GM08714 (cell line): Measurements from ENCODE around the gene IKZF1.

Source experiments
- H3K4me3 ChIP-seq: fragments of 200-500 bp; sonication (Bioruptor generic); 2 replicates; pipeline ENCODE4 v1.5.1; 2014; ENCODE audit warnings: mild to moderate bottlenecking, low read length, inconsistent platforms
- ZNF274 ChIP-seq: IDR thresholded peaks from 2 replicates; pipeline ENCODE4 v1.6.1; 2012; ENCODE audit warnings: mild to moderate bottlenecking, low read depth, low read length

Gene IKZF1

DNA sequence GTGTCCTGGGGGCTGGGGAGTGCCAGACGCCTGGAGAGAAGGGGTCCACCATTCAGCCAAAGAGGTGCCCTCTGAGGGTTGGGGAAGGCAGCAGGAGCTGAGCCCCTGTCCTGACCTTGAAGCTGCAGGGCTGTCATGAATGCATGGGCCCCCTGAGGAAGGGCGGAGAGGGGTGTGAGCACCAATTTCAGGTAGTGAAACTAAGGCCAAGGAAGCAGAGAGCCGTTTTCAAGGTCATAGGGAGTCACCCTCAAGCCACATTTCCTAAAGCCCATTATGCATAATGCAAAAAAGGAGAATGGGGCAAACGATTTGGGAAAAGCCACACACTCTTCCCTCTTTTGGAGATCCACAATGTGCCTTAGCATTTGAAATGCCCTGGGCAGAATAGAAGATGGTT, 108.5 kb downstream of the IKZF1 start:
- no peak for TF ChIP-seq ZNF274
- H3K4me3 ChIP-seq = no peak overlapping the region

GRCh38 chr7:50413561-50413960, 109.0 kb downstream of the IKZF1 start:
- TF ChIP-seq ZNF274 = no peak
- no peak overlapping the region for H3K4me3 ChIP-seq

- no peak for TF ChIP-seq ZNF274
- no peak overlapping the region for H3K4me3 ChIP-seq
Measured at GRCh38 chr7:50415844-50416364, 111.4 kb downstream of the IKZF1 start.

- TF ChIP-seq ZNF274 = no peak
Measured at GRCh38 chr7:50416527-50417182, 112.1 kb downstream of the IKZF1 start.

GRCh38 chr7:50418086-50418515, 113.6 kb downstream of the IKZF1 start:
- H3K4me3 ChIP-seq = no peak overlapping the region
- TF ChIP-seq ZNF274 = no peak

More at GRCh38 chr7:50416527-50417182, 112.1 kb downstream of the IKZF1 start:
- no peak overlapping the region for H3K4me3 ChIP-seq

DNA sequence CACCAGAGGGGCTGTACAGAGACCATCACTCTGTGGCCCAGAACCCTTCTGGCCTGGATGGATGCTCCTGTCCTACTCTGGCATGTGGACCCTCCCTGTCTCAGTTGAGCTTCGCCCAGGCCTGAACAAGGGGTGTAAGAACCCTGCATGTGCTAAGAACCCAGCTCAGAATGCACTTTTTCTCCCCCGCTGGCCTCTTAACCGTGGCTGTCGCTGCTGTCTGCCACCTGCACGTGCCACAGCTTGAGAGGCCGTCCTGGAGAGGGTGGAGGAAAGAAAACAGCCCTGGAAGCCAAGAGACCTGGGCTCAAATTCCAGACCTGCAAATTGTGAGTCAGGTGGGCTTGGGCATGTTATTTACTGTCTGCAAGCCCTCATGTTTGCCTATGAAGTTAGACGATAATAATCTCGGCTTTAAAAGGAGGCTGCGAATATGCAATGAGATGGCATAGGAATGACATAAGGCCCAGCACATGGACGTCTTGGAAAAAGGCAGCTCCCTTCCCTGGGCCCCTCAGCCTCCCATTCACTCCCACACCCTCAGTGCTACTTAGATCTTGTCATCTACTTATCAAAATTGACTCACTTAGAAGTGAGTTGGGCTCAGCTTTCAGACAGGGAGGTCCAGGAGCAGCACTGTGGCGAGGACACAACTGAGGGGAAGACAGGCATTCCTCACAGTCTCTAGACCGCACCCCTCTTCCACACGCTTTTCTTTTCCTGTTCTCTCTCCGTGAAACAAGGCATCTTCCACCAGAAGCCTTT, 114.2 kb downstream of the IKZF1 start:
- H3K4me3 ChIP-seq = no peak overlapping the region
- TF ChIP-seq ZNF274 = no peak

DNA sequence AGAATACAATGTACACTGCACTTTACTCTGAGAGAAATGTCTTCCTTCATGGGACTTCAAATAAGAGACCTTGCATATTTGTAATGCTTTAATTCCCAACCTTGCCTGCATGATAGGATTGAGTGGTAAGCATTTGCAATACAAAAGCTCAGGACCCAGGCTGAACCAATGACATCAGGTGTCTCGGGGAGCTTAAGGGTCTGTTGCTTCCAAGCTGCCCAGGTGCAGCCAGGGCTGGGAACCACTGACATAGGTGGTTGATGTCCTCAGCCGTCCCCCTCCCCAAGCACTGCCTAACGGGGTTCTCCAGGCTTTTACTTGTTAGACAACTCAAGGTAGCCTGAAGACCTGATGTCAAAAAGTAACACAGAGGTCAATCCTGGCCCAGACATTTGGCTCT, 116.5 kb downstream of the IKZF1 start:
- H3K4me3 ChIP-seq = no peak overlapping the region
- no peak for TF ChIP-seq ZNF274

- no peak for TF ChIP-seq ZNF274
- H3K4me3 ChIP-seq = no peak overlapping the region
Measured at GRCh38 chr7:50422858-50423257, 118.3 kb downstream of the IKZF1 start.

DNA sequence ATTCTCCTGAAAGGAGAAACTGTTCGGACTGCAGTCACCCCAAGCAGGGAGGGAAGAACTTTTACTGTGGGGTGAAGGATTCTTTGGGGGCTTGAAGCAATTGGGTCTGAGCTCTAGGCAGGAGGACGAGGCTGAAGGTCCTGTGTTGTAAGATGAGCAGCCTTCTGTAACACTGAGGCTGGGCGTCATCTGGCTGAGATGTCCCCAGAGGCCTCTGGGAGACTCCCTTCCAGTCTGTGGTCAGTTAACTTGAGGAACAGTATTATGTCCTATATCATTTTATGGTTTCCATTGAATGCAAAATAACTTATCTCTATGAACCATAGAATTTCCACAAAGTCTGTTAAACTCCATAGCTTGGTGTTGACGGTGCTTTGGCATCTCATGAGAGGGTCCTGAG, 119.3 kb downstream of the IKZF1 start:
- H3K4me3 ChIP-seq = no peak overlapping the region
- no peak for TF ChIP-seq ZNF274

DNA sequence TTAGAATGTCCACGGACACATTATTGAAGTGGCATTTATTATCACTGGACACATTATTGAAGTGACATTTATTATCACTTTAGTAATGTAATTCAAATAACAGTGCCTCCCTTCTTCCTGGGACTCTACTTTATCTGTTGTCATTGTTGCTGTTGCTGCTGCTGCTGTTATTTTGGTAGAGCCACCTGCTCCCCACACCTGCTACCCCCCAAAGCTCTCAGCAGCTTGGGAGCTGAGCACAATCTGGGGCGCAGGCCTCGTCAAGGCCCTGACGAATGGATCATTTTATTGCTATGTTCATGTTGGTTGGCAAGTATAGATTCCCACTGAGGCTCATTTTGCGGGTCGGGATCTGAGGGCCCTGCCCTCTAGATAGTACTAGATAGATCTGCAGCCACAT, 120.8 kb downstream of the IKZF1 start:
- no peak for TF ChIP-seq ZNF274
- no peak overlapping the region for H3K4me3 ChIP-seq

GRCh38 chr7:50426280-50427045, 121.9 kb downstream of the IKZF1 start:
- TF ChIP-seq ZNF274 = no peak
- H3K4me3 ChIP-seq = no peak overlapping the region

DNA sequence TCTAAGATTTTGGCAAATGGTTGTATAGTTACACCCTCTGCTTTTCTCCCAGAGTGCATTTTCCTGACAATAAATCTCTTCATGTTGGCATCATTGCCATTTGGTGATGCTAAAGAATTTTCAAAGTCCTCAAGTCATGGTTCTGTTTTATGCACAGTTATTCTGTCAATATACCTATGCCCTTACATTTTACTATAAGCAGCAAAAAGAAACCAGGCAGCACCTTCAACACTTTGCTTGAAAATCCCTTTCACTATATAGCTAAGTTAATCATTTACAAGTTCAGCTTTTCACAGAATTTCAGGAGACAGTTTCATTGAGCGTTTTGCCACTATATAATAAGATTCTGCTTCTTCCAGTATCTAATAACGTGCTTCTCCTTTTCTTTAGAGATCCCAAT, 123.0 kb downstream of the IKZF1 start:
- no peak for TF ChIP-seq ZNF274
- H3K4me3 ChIP-seq = no peak overlapping the region

GRCh38 chr7:50428911-50429310, 124.4 kb downstream of the IKZF1 start:
- TF ChIP-seq ZNF274 = no peak
- no peak overlapping the region for H3K4me3 ChIP-seq

GRCh38 chr7:50431316-50431715, 126.8 kb downstream of the IKZF1 start:
- TF ChIP-seq ZNF274 = no peak
- H3K4me3 ChIP-seq = no peak overlapping the region
